Choroid plexus epithelial cell (primary cell): ENCODE data around the gene VMAC.

Source experiments
- DNase-seq: peaks from one replicate; pipeline ENCODE4 v3.0.0-alpha.2; 2010; ENCODE audit warnings: low read depth
- H3K4me3 ChIP-seq: 2 replicates; pipeline ENCODE4 v1.5.1; 2011; ENCODE audit warnings: low read depth, mild to moderate bottlenecking, control low read depth, low read length, moderate library complexity
- TF ChIP-seq, protein P1 (sequence below): conservative IDR thresholded peaks from 2 replicates; pipeline ENCODE4 v1.5.1; 2011; ENCODE audit warnings: low read depth, mild to moderate bottlenecking, control low read depth, inconsistent platforms, low read length, moderate library complexity

VMAC gene

DNA sequence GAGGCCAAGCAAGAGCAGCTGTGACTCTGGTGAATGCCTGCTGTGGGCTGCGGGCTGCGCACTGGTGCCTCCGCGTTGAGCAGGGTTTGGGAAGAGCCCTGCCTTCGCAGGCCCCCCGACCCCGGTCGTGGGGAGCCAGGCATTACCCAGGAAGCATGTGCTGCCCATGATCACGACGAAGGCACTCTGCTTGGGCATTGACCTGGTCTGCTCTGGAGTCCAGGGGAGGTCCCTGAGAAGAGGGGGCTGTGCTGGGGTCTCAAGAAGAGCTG is 54.1 kb downstream of the VMAC start:
- no peak overlapping the region for H3K4me3 ChIP-seq
- TF ChIP-seq, protein P1, sequence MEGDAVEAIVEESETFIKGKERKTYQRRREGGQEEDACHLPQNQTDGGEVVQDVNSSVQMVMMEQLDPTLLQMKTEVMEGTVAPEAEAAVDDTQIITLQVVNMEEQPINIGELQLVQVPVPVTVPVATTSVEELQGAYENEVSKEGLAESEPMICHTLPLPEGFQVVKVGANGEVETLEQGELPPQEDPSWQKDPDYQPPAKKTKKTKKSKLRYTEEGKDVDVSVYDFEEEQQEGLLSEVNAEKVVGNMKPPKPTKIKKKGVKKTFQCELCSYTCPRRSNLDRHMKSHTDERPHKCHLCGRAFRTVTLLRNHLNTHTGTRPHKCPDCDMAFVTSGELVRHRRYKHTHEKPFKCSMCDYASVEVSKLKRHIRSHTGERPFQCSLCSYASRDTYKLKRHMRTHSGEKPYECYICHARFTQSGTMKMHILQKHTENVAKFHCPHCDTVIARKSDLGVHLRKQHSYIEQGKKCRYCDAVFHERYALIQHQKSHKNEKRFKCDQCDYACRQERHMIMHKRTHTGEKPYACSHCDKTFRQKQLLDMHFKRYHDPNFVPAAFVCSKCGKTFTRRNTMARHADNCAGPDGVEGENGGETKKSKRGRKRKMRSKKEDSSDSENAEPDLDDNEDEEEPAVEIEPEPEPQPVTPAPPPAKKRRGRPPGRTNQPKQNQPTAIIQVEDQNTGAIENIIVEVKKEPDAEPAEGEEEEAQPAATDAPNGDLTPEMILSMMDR: no peak
- no peak for DNase-seq

DNA sequence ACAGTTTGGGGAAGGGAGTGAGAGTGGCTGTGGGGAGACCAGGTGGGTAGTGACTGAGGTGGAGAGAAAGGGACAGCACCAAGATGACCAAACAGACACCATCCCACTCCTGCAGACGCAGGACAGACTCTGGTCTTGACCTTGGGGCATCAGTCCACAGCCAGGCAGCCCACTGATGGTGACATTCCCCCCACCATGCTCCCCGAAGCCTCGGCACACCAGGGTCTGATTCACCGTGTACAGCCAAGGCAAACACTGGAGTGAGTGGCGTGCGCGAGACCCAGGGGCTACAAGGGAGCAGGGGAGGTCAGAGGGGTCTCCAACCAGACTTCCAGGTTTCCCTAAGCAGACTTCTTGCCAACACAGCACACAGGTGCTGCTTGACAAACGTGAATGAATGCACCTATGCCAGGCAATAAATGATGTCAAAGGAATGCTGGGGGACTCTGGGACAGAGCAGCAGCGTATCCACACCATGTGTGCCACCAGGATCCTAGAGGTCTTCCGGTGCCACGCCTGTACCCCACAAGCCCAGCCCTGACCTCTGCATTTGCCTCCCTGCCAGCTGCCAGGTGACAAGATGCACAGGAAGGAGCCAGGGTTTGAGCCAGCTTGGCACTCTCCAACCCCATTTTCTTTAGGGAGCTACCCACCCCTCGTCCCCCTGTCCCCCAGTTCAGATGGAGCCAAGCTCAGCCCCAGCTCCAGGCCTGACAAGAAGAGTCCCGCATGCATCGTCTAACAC is 54.8 kb downstream of the VMAC start:
- no peak for DNase-seq
- no peak overlapping the region for H3K4me3 ChIP-seq
- TF ChIP-seq, protein P1: no peak
